Kasumi-1 (cell line): Measurements from ENCODE around the gene SOX1.

ENCODE experiments used
- DNase-seq, 2 experiments: peaks; one replicate each; lab custom pipeline; 2025; lab: John Stamatoyannopoulos, UW

Gene SOX1

DNA sequence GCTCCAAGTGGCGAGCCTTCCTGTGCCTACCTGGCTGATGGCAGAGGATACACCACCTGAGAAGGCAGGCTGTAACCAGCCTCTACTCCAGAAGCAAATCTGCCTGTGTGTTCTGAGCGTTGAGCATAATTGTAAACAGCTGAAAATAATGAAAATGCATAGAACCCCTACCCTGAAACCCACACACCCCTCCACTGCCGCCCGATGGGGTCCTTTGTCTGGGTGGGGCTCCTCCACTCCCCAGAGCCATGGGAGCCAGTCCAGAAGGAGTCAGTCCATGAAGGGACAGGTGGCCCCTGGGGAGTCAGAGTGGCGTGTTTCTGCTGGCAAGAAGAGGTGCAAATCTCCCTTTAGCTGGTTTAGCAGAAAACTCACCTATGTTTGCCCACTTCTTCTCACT lies 8.0 kb upstream of the SOX1 start:
- no peak for DNase-seq

DNA sequence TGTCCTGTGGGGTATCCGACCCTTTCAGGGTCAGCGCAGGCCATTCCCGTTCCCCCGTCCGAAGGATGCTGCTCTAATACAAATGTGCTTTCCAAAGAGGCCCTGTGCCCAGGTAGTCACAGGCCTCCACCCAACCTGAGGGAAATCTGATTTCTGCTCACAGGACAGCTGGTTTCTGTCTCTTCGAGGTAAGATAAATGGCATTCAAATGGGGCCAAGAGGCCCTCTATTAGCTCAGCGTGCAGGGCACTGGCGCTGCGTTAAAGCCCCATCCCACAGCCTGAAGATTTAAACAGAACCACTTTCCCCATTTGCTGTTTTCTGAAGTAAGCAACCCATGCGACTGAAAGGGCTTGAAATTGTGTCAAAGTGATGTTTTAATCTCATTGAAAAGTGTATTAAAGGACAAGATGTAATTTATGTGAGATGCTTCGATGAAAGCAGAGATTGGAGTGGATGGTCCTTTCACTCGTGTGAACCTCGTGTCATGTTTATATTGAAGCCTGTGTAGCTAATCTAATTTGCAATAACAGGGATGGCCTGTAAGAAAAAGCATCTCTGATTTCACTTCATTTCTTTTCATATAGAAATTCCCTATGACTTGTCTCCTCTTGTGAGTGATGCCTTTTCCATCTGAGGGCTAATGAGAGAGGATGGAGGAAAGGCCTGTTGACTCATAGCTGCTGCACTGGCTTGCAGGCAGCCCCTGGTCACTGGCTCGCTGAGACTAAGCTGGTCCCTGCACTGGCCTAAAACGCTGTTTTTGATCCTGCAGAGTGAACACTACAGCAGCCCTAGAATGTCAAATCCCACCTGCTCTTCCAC lies 7.3 kb upstream of the SOX1 start:
- no peak for DNase-seq

DNA sequence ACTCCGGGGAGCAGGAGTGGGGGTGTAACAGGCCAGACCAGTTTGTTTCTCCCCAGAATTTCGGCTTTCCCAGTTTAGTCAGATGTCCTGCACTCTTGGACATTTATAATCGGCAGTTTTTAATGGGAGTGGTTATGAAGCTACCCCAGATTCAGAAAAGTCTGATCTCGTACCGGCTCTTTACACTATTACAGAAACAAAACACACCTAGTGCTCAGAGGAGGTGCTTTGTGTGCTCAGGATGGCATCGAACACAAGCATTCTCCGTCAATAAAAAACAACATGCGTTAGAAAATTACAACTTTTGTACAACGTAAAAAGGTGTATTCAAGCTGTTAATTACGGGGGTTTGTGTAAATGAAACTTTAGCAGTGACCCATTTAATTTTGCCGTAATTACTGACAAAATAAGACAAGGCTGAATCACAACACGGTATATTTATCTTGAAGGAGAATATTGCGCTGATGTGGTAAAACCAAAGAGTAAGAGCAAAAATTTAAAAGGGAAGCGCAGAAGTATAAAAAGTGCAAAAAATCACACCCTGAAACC lies 6.6 kb upstream of the SOX1 start:
- no peak for DNase-seq

DNA sequence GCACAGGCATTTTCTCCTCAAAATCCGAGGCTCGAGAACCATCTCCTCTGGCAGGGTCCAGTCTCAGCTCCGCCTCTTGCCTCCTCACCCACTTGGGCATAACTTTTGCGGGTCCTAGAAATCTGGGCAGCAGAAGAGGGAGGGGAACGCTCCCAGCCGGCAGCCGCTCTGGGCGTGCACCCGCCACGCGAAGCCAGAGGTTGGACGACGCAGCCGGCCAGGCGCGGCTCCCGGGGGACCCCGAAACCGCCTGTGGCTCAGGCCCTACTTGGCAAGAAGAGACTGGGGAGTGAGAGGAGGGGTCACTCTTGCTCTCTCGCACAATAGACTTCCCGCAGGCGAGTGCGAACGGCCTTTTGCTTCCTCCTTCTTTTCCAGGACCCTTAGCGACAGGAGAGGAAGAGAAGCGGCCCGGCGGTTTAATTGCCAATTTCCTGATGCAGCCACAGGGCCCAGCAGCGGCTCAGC lies 6.0 kb upstream of the SOX1 start:
- DNase-seq: no peak

DNA sequence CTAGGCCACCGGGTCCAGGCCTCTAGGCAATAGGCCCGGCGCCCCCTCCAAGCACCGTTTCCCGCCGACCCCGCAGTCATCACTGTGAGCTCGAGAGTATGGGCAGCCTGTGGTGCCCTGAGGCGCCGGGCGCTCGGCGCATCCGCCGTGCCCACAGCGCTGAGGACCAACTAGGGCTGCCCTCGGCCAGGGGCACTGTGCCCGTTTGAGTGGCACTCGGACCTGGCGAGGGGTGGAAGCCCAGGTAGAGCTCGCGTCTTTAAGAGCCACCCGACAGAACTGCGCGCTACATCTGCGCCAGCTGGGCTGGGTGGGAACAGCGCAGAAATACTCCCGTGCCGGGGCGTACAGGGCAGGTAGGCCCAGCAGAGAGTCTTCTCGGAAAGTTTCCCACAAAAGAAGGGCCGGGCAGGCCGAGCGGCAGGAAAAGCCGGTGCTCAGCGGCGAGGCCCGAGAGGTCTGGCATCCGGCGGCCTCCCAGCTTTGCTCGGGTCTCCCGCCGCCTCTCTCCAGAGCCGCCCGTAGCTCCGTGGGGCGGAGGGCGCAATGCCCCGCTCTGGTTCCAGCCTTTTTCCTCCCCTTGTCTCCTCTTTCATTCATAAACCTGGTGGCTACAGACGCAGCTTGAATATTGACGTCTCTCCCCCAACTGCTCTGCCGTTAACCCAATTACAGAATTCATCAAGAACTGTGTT lies 5.4 kb upstream of the SOX1 start:
- no peak for DNase-seq

- DNase-seq: no peak
These were observed 4.8 kb upstream of the SOX1 start for GRCh38 chr13:112062072-112062567.

GRCh38 chr13:112062571-112063570 lies 4.1 kb upstream of the SOX1 start:
- DNase-seq: no peak

GRCh38 chr13:112063807-112064206 lies 3.1 kb upstream of the SOX1 start:
- DNase-seq: no peak

DNA sequence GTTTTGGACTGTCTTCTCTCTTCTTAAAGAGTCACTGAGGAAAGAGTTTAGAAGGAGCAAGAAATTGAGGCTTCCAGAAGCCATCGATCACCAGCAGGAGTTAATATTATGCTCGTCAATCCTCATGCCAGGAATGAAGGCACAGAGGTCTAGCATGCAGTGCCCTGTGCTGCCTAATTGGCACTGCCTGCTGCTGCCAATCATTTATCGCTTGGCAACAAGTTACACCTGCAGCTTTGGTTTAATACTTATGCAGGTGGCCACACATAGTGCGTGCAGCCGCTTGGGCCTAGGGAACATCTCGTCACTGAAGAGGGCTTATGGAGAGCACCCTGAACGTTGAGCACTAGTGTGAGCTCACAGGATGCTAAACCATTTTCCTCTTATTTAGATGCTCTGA lies 2.7 kb upstream of the SOX1 start:
- no peak for DNase-seq

DNA sequence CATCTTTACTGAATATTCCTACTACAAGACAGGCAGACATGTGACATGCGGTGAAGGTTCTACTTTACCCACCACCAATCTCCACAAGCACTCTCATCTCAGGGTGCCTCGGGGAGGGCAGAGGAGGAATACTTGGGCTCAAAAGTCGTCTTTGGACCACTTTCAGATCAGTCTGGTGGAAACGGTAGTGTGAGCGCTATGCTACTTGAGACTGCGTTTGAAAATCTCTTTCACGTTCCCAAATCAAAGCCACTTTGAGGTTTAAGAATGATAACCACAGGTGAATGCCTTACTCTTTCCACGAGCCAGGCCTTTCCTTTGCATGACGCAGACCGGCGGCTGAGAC lies 1.5 kb upstream of the SOX1 start:
- DNase-seq: no peak

DNA sequence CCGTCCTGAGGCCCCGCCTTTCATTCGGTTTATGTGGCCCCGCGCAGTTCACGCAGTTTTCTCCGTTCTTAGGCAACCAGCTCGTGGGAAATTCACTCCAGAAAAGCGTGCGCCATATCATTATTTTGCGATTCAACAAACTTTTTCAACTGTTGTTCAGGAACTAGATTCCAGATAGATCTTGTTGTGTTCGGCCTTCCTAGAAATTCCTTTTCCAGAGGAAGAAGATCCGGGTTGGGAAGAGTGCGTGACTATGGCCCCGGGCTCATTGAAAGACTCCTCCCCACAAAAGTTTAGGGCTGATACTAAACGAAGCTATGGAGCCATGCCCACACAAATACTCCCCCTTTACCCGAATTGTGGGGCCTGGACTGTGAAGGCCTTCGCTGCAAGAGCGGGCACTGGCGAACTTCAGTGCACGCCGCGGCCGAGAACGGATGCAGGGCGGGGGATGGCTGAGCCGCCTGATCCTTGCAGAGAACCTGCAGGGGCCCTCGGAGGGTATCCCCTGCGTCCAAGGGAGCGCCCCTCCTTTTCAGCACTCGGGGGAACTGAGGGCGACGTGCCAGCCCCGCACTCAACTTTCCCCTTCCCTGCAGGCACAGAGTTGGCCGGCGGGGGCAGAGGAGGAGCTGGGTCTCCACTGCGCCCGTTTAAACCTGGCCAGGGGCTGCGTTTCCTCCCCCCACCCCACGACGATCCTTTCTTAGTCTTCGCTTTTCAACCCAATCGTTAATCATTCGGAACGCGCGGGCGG lies 904 bp upstream of the SOX1 start:
- no peak for DNase-seq

DNA sequence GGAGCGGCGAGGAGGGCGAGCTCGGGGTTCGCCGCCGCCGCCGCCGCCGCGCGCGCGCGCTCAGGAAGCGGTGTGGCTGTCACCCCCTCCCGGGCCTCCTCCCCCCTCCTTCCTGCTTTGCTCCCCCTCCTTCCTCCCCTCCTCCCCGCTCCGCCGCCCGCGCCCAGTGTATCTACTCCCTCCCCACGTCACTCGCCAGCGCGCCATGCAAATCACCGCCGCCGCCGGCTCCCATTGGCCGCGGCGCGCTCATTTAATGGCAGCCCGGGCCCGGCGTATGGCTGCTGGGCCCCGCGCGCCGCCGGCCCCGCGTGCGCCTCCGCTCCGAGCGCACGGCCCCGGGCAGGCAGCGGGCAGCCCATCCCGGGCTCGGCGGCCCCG lies 335 bp upstream of the SOX1 start:
- no peak for DNase-seq

DNA sequence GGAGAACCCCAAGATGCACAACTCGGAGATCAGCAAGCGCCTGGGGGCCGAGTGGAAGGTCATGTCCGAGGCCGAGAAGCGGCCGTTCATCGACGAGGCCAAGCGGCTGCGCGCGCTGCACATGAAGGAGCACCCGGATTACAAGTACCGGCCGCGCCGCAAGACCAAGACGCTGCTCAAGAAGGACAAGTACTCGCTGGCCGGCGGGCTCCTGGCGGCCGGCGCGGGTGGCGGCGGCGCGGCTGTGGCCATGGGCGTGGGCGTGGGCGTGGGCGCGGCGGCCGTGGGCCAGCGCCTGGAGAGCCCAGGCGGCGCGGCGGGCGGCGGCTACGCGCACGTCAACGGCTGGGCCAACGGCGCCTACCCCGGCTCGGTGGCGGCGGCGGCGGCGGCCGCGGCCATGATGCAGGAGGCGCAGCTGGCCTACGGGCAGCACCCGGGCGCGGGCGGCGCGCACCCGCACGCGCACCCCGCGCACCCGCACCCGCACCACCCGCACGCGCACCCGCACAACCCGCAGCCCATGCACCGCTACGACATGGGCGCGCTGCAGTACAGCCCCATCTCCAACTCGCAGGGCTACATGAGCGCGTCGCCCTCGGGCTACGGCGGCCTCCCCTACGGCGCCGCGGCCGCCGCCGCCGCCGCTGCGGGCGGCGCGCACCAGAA lies 1.1 kb downstream of the SOX1 start:
- no peak for DNase-seq

DNA sequence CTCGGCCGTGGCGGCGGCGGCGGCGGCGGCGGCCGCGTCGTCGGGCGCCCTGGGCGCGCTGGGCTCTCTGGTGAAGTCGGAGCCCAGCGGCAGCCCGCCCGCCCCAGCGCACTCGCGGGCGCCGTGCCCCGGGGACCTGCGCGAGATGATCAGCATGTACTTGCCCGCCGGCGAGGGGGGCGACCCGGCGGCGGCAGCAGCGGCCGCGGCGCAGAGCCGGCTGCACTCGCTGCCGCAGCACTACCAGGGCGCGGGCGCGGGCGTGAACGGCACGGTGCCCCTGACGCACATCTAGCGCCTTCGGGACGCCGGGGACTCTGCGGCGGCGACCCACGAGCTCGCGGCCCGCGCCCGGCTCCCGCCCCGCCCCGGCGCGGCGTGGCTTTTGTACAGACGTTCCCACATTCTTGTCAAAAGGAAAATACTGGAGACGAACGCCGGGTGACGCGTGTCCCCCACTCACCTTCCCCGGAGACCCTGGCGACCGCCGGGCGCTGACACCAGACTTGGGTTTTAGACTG lies 1.7 kb downstream of the SOX1 start:
- DNase-seq: no peak

GRCh38 chr13:112069061-112069844 lies 2.3 kb downstream of the SOX1 start:
- no peak for DNase-seq

DNA sequence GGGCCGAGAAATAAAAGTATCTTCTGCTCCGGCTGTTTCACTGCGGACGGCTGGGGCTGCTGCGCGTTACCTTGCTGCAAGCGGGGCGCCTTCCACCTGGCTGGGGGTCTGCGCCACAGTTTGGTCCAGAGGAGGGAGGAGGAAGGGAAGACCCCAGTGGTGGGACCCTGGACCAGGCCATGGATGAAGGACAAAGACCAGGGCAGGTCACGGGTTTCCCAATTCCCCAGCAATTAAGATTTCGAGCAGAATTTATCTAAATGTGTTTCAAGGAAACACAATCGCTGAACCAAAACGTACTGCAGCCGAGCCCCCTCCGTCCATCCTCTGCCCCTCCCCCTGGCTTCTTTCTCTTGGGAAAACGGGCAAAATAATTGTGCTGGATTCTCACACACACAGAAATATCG lies 2.9 kb downstream of the SOX1 start:
- DNase-seq: no peak

- DNase-seq: no peak
These were observed 4.3 kb downstream of the SOX1 start for GRCh38 chr13:112071102-112071722.

DNA sequence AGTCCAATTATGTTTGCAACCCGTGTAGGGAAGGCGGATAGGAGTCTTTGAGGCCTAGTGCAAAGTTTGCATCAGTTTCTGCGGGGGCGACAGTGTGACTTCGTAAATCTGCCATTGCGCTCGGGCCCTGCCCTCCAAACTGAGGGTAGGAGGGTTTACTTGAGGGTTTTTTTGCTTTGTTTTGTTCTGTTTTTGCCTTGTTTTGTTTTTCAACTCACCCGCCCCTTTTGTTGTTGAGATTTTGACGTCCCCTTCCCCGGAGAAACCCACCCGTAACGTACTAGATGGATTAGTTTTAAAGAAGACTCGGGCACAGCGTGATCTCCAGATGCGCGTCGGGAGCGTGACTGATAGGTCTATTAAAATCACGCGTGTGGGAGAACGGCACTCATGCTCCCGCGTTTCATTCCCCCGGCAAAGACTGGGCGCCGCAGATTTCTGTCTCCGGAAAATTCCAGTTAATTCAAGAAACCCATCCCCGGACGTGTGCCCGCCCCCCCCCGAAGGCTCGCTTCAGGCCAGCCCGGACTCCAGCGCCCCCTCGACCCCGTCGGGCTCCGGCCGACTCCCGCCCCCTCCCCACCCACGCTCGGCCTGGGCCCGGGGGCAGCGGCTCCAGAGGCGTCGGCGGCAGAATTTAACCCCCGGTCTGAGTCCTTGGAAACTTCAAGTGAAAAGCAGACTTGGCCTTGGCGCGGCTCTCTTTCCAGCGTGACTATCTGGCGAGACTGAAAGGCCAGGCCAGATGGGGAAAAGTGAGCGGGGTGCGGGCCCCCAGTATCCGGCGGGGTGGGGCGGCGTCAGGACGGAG lies 5.0 kb downstream of the SOX1 start:
- DNase-seq: no peak
